ENCODE measurements around the gene RSPRY1.
"Not testable (repeated sequence)": the region's sequence is repeated elsewhere in the genome, so short reads cannot be mapped to it uniquely, and the experiment has no call there.

The RSPRY1 gene

DNA sequence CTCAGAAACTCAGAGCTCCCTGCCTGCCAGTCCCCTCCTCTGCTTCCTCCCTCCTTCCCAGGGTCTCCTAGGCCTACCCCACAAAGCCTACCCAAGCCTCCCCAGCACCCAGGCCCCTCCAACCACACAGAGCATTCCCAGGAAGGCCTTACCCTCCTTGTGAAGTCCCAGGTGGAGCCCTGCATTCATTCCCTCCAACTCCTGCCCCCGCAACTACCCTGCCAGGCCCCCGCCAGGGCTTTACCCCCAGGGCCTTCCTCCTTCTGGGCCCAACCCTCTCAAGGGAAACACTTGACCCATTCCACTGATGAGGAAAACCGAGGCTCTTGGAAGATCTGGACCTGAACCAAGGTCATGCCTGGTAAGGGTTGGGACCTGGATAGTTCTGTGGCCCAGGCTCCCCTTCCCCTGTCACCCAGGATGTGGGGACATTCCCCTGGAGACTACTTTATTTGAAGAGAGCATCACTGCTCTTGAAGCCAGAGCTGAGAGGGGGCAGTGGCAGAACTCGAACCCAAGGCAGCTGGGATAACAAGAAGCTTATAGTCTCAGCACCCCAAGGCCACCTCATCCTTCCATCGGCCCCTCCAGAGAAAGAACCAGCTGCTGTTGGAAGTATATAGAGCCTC is 85.9 kb downstream of the RSPRY1 start:
- no peak for DNase-seq (ENCODE audit: low read depth)

DNA sequence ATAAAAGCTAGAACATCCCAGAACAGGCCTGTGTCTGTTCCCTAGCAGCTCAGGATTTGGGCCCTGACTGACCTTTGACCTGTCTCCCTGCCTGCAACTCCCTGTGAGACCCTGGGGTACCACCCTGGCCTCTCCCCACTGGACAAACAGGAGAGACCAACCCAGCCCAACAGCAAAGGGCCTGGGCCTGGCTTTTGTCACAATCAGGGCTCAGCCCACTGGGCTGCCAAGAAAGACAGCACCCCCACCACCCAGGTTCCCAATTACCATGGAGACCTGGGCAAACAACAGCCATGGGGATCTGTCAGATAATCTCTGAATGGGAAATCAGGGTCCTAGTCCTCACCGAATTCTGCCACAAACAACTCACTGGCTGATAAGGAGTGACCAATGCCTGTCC is 87.2 kb downstream of the RSPRY1 start:
- DNase-seq (ENCODE audit: low read depth), result no peak

DNA sequence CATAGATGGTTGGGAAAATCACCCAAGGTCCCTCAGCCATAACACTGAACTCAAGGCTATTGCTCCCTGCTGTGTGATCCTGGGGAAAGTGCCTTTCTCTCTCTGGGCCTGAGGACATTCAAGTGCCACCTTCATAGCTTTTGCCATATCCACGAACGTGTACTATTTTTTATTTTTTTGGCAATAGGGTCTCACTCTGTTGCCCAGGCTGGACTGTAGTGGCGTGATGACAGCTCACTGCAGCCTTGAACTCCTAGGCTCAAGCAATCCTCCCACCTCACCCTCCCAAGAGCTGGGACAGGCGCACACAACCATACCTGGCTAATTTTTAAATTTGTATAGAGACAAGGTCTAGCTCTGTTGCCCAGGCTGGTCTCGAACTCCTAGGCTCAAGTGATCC is 87.7 kb downstream of the RSPRY1 start:
- DNase-seq (ENCODE audit: low read depth), result no peak

DNA sequence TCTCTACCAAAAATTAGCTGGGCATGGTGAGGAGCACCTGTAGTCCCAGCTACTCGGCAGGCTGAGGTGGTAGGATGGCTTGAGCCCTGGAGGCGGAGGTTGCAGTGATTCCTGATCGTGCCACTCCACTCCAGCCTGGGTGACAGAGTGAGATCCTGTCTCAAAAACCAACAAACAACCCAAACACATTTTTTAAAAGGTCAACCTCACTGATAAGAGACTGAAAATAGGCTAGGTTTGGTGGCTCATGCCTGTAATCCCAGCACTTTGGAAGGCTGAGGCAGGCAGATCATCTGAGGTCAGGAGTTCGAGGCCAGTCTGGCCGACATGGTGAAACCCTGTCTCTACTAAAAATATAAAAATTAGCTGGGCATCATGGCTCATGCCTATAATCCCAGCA is 89.8 kb downstream of the RSPRY1 start:
- not testable (repeated sequence) for DNase-seq (ENCODE audit: low read depth)

DNA sequence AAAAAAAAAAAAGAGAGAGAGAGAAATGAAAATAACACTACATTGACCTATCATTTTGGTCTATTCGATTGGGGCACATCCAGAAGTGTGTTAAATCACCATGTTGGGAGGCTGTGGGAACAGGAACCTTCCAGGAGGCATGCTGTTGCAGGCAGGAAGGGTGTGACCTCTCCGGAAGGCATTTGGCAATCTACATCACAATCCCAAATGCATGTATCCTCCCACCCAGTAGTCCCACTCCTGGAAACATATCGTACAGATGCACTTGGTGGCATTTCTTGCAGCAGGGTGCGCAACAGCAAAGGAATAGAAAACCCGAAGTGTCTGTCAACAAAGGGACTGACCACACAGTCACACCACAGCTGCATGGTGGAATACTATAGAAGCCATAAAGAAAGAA is 90.5 kb downstream of the RSPRY1 start:
- DNase-seq (ENCODE audit: low read depth), result no peak

DNA sequence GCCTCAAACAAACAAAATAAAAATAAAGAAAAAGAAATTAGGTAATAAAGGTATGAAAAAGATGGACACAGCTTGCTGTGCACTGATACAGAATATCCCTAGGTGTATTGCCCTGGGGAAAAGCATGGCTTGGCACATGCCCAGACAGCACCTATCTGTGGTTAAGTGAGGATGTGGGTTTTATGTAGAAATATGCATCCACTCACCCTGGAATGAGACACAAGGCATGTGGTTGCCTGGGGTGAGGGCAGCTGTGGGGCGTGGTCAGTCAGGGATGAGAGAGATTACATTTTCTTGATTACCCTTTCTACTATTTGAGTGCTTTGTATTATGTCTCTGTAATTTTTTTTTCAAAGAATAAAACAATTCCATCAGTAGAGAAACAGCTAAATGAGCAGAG is 91.5 kb downstream of the RSPRY1 start:
- DNase-seq (ENCODE audit: low read depth), result peak; percentile 80

DNA sequence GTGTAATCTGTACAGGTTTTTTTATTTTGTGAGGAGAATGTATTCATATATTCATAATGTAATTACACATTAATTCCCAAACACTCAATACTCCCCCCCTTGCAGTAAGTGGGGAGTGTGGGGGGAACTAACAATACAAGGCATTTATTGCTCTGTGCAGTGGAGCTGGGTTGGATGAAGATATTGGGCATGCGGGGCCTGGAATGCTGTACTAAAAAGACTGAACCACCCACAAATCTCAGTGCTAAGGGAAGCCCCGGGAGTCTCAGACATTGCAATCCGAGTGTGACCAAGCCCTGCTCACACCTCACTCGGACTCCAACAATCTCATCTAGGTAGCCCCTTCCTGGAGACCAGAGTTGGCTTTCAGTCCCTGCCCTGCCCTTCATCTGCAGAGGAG is 92.4 kb downstream of the RSPRY1 start:
- DNase-seq (ENCODE audit: low read depth), result no peak

DNA sequence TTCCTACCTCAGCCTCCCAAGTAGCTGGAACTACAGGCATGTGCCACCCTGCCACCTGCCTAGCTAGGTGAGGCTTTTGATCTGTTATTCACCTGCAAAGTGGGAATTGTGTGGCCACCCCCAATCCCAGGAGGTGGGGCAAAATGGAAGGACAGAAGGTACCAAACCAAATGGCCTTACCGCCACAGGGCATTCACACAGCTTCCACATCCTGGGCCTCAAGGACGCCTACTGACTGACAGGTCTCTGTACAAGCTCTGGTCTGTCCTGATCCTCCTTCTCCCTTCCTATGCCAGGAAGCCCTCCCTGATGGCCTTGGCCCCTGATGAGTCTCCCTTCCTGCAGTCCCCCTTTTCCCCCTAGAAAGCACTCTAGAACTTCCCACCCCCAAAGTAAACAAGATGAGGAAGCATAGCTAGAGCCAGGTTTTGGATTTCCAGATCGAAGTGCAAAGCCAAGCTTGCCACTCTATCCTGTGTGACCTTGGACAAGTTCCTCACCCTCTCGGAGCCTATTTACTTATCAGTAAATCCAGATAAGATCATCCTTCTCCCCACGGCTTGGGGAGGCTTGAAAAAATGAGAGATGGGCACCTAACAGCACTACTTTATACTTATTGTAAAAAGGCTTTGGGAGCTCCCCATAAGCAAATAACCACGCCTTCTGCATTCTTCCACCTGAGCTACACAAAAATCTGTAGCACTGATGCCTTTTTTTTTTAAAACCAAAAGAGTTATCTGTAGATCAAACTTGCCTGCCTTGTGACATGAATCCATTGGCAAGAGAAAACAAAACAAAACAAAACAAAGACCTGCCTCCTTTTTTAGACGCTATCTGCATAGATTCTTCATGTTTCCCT is 93.9 kb downstream of the RSPRY1 start:
- no peak for DNase-seq (ENCODE audit: low read depth)

DNA sequence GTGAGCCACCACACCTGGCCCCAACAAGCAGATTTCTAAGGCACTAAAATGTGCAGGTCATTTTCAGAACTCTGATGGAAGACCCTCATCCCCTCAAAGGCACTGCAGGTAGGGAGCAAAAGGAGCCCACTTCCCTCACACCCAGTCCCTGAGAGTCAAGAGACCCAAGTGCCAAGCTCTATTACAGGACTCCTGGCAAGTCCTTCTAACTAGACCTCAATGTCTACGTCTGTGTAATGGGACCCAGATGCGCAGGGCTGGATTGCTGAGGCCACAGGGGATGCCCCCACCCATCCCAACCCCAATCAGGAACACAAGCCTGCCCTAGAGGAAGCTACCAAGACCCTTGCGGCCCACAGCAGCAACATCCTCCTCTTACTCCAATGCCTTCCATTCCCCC is 95.7 kb downstream of the RSPRY1 start:
- DNase-seq (ENCODE audit: low read depth), result no peak

DNA sequence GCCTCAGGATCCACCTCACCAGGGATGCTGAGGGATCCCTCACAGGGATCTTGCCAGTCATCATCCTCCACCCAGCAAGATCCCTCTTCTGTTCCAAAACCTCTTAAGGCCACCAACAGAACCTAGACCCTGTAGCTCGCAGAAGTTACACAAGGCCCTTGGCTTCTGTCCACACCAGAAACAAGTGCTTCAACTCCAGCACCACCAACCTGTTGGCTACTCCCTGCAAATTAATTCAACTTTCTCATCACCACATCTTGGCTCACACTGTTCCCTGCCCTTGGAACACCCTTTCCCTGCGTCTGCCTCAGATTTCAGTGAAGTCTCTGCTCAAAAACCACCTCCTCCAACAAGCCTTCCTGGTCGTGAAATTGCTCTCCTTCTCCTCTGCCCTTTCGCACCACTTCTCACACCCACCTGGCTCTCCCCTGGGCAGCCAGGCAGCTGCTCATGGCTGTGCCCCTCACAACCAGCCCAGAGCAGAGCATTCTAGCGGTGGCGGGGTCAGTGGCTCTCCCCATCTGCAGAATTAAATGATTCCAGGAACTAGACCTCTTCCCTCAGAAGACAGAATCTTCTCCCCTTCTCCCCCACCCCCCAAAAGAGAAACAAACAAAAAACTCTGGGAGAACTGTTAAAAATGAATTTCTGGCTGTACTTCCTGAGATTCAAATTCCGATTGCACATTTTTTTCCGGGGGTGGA is 96.5 kb downstream of the RSPRY1 start:
- no peak for DNase-seq (ENCODE audit: low read depth)

DNA sequence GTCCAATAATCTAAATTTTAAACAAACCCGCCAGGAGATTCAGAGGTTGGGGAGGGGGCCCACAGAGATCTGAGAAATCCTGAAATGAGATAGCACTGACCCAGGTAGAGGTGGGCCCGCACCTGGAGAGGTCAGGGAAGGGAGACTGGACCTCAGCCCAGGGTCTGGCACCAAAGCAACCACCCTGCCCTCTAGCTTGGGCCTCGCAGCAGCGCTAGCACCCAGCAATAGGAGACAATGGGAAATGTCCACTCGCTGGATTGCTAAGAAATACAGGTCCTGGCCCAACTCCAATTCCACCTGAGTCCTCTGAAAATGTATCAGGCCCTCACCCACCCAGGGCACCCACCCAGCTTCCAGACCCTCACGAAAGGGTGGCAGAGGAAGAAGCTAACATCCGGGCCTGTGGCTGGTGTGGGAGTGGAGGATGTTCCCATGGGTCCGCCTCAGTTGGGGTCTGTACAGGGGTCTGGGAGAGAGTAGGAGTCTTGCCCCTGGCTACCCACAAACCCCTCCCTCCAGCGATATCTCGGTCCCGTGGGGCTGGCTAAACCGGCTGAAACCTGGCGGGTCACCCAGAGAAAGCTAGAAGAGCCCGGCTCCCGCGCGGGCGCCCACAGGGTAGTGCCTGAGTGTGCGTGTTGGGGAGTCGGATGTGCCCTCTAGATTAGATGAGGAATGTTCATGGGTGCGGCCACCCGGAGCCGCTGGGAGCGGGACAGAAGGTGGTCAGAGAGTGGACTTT is 97.3 kb downstream of the RSPRY1 start:
- no peak for DNase-seq (ENCODE audit: low read depth)

DNA sequence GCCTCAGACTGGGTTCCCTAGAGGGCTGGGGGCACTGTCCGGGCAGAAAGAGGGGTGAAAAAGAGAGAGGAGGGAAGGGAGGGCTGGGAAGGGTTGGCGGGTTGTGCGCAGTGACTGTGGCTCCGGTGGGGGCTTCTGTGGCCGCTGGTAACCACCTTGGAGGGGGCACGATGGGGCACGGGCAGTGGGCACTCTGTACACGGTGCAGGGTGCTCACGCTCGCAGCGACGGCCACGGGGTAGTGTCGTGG is 97.8 kb downstream of the RSPRY1 start:
- no peak for DNase-seq (ENCODE audit: low read depth)

DNA sequence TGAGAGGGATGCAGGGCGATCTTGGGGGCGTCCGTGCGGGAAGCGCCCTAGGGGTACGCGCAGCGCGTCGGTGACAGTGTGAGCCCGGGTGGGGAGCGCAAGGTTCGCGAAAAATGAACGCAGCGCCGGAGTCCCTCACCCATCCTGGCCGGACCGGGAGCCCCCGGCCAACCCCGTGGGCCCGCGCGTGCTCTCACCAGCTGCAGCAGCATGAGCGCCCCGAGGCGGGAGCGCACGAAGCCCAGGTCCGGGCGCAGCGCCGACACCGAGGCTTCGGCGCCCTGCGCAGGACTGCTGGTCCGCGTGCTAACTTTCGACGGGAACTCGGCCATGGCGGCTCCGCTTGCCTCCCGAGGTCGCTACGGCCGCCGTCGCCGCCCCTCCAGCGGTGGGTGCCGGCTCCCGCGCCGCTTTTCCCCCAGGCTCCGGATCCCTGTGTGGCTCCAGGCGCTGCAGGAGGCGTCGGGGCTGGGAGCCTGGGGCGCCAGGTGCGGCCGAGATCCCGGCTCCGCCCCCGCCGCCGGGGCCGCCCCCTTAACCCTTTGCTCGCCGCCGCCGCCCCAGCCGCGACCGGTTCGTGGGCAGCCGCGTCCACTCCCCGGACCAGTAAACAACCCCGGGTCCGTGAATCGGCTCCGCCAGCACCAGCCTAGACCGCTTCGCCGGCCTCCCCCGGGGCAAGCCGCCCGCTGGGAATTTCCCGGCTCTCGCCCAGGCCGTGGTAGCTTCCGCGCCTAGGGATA is 98.3 kb downstream of the RSPRY1 start, which contains the start of gene PLLP:
PLLP (minus strand) TSS at position 464 of the 743 bp plus-strand sequence; CDS start at position 332, 132 bp downstream.
- DNase-seq (ENCODE audit: low read depth), result peak; percentile 42

DNA sequence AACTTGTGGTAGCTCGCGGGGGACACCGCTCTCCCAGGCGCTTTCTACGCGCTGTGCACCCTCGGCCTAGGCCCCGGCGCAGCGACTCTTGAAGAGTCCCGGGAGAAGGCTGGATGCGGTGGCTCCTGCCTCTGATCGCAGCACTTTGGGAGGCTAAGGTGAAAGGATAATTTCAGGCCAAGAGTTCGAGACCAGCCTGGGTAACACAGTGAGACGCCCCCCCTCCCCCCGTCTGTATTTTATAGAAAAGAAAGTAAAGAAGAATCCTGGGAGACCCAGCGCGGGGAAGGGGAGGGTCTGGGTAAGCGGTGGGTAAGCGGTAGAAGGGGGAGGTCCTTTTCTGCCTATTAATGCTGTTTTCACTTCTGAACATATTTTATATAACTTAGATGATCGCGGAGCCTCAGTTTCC is 98.8 kb downstream of the RSPRY1 start:
- DNase-seq (ENCODE audit: low read depth), result no peak

DNA sequence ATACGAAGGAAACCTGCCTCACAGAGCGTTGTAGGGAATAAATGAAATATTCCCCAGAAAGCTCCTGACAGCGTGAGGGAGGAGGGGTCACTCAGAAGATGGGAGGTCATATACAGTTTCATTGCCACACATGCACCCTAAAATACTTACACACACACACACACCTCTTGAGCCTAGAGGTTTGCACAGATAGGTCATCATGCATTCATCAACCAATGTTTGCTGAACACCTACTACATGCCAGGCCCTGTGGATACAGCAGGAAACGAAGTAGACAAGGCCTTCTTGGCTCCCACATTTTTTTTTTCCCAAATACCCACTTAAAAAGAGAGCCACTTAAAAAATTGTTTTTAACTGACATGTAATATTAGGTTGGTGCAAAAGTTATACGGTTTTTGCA is 99.2 kb downstream of the RSPRY1 start:
- DNase-seq (ENCODE audit: low read depth), result no peak

DNA sequence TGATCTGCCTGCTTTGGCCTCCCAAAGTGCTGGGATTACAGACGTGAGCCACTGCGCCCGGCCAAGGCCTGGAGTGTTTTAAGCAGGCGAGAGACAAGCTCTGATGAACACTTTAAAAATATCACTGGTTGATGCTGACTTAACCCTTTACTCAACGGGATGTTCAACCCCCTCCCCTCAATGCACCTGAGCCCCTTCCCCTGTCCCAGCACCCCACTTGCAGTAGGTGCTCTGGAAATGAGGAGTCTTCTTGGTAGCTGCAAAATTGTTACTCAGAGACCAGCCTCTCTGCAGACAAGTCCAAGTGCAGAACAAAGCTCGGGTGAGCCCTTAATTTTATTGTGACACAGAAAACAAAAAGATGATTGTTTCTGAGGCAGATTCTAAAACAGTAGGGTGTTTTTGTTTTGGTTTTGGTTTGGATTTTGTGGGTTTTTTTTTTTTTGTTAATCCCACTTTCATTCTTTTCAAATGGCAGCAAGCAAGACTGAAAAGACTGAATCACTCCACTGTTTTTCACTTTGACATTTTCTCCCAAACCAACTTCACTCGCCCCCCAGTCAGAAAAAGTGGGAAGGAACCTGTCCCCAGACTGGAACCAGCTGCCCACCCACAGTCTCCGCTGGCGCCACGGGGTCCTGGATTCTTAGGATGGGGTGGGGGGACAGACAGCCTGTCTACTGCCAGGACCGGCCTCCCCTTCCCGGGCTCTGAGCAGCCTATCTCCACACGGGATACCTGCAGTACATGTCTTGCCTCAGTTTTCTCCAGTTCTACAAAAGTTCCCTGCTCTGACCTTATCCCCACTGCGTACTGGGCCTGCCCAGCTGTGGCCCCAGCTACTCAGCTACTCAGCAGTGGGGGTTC is 103.5 kb downstream of the RSPRY1 start:
- no peak for DNase-seq (ENCODE audit: low read depth)

Measured in iris pigment epithelial cell (primary cell).